IMR-90 (cell line): ENCODE data around the gene THOC2. TPM values are rescaled to one million over a fixed set of nuclear protein-coding genes. Genes with fewer than 3 reads are reported as not detected.

Experiments used
- ATAC-seq: fragments of 200-7000 bp; cut with Tn5 transposase; 2 replicates; pipeline ENCODE4 v1.9.1; 2020; ENCODE audit warnings: low read depth, mild to moderate bottlenecking, moderate library complexity
- BruUV-seq: library from RNA; stranded (reverse); fragments of 400-500 nt; replicated peaks from 2 replicates; lab custom pipeline; 2021; lab: Mats Ljungman, UMichigan
- CTCF ChIA-PET: fragments of 300-600 bp; formaldehyde crosslinking; extraction: SDS; loops from one replicate; lab custom pipeline; 2021; ENCODE audit warnings: antibody characterized with exemption; lab: Yijun Ruan, JAX
- POLR2A ChIA-PET: fragments of 300-600 bp; sonication (Branson Sonifier 250); formaldehyde crosslinking; loops from one replicate; lab custom pipeline; 2022; ENCODE audit warnings: antibody characterized with exemption; ENCODE audit not compliant: unreplicated experiment; lab: Charles Lee
- DNase-seq: peaks from one replicate; pipeline ENCODE4 v3.0.0; 2013
- H2AFZ ChIP-seq: replicated peaks from 2 replicates; pipeline ENCODE3; 2013; ENCODE audit warnings: low read length, mild to moderate bottlenecking; ENCODE audit not compliant: poor library complexity
- H2AK5ac ChIP-seq: 2 replicates; pipeline ENCODE4 v1.6.1; 2013; ENCODE audit warnings: low read depth, low read length, inconsistent platforms
- H2AK9ac ChIP-seq: replicated peaks from 2 replicates; pipeline ENCODE3; 2013; ENCODE audit warnings: mild to moderate bottlenecking, low read depth, low read length, moderate library complexity; ENCODE audit not compliant: poor library complexity
- H2BK120ac ChIP-seq: 2 replicates; pipeline ENCODE4 v1.6.1; 2013; ENCODE audit warnings: low read depth, low read length, inconsistent platforms
- H2BK15ac ChIP-seq: 3 replicates; pipeline ENCODE4 v1.6.1; 2013; ENCODE audit warnings: low read depth, low read length, inconsistent platforms
- H2BK20ac ChIP-seq: 2 replicates; pipeline ENCODE4 v1.6.1; 2013; ENCODE audit warnings: low read depth, mild to moderate bottlenecking, inconsistent platforms, low read length, moderate library complexity
- H2BK5ac ChIP-seq: 2 replicates; pipeline ENCODE4 v1.6.1; 2013; ENCODE audit warnings: mild to moderate bottlenecking, low read depth, low read length, inconsistent platforms; ENCODE audit not compliant: poor library complexity, severe bottlenecking
- H3K14ac ChIP-seq: replicated peaks from 2 replicates; pipeline ENCODE4 v1.6.1; 2013; ENCODE audit warnings: low read depth, low read length, inconsistent platforms
- H3K18ac ChIP-seq: 2 replicates; pipeline ENCODE4 v1.6.1; 2013; ENCODE audit warnings: low read depth, low read length, control low read depth
- H3K23ac ChIP-seq: 2 replicates; pipeline ENCODE4 v1.6.1; 2013; ENCODE audit warnings: low read depth, low read length, inconsistent platforms
- H3K27ac ChIP-seq: 2 replicates; pipeline ENCODE4 v1.5.1; 2013; ENCODE audit warnings: mild to moderate bottlenecking, control low read depth, low read length; ENCODE audit not compliant: insufficient read depth
- H3K27me3 ChIP-seq: 2 replicates; pipeline ENCODE4 v1.6.1; 2013; ENCODE audit warnings: low read length; ENCODE audit not compliant: control insufficient read depth, insufficient read depth
- H3K36me3 ChIP-seq: 2 replicates; pipeline ENCODE4 v1.6.1; 2013; ENCODE audit warnings: low read length, mixed read lengths; ENCODE audit not compliant: control insufficient read depth, insufficient read depth
- H3K4ac ChIP-seq: 2 replicates; pipeline ENCODE4 v1.6.1; 2013; ENCODE audit warnings: low read depth, low read length, inconsistent platforms
- H3K4me1 ChIP-seq: 2 replicates; pipeline ENCODE4 v1.6.1; 2013; ENCODE audit warnings: low read length, mixed read lengths; ENCODE audit not compliant: control insufficient read depth, insufficient read depth
- H3K4me2 ChIP-seq: 2 replicates; pipeline ENCODE4 v1.6.1; 2013; ENCODE audit warnings: low read depth, mild to moderate bottlenecking, control low read depth, low read length, moderate library complexity
- H3K4me3 ChIP-seq: 2 replicates; pipeline ENCODE4 v1.5.1; 2013; ENCODE audit warnings: low read depth, mild to moderate bottlenecking, control low read depth, low read length, moderate library complexity; ENCODE audit not compliant: insufficient read depth
- H3K56ac ChIP-seq: 2 replicates; pipeline ENCODE4 v1.6.1; 2013; ENCODE audit warnings: low read length, inconsistent platforms; ENCODE audit not compliant: insufficient read depth; ENCODE audit errors: extremely low read depth
- H3K79me1 ChIP-seq, 2 experiments: 2 replicates each; pipeline ENCODE4 v1.6.1; 2013; ENCODE audit warnings: low read length in 2 of 2, inconsistent platforms in 1 of 2, low read depth in 1 of 2
- H3K9ac ChIP-seq: 2 replicates; pipeline ENCODE4 v1.6.1; 2013; ENCODE audit warnings: low read depth, low read length, control low read depth
- H3K9me1 ChIP-seq: 2 replicates; pipeline ENCODE4 v1.6.1; 2013; ENCODE audit warnings: low read length, inconsistent platforms; ENCODE audit not compliant: insufficient read depth
- H3K9me3 ChIP-seq: 2 replicates; pipeline ENCODE4 v1.6.1; 2013; ENCODE audit warnings: low read length; ENCODE audit not compliant: control insufficient read depth, insufficient read depth
- H4K20me1 ChIP-seq: 2 replicates; pipeline ENCODE4 v1.6.1; 2013; ENCODE audit warnings: low read length, inconsistent platforms; ENCODE audit not compliant: insufficient read depth
- H4K5ac ChIP-seq: 2 replicates; pipeline ENCODE4 v1.6.1; 2013; ENCODE audit warnings: mild to moderate bottlenecking, low read depth, low read length, control low read depth
- H4K8ac ChIP-seq, 2 experiments: 2 replicates each; pipeline ENCODE4 v1.6.1; 2013; ENCODE audit warnings: low read depth in 2 of 2, low read length in 2 of 2, control low read depth in 1 of 2, inconsistent platforms in 1 of 2
- H4K91ac ChIP-seq: 2 replicates; pipeline ENCODE4 v1.6.1; 2013; ENCODE audit warnings: low read depth, low read length, inconsistent platforms; ENCODE audit not compliant: insufficient read depth
- RAD21 ChIP-seq: IDR thresholded peaks from 2 replicates; pipeline ENCODE4 v1.6.1; 2012; ENCODE audit warnings: low read length, improper control_type of control experiment
- WGBS, 2 experiments: methylation state at CpG; one replicate each; pipeline versions ENCODE4 v1.1.5 to v1.1.7; 2013; ENCODE audit warnings: missing lambda C conversion rate in 2 of 2; ENCODE audit not compliant: insufficient read length in 1 of 2; ENCODE audit errors: extremely low coverage in 2 of 2; 5-methylcytosine and 5-hydroxymethylcytosine counted together
- dilution Hi-C: fragments of 300-500 bp; cut with HindIII; formaldehyde crosslinking; loops from one replicate; pipeline ENCODE4 v1.14.3; 2018; ENCODE audit warnings: low sequenced_read_pairs; ENCODE audit not compliant: unreplicated experiment
- in situ Hi-C: fragments of 300-500 bp; cut with MboI; formaldehyde crosslinking; loops from 3 replicates; pipeline ENCODE4 v1.14.3; 2019; ENCODE audit warnings: low sequenced_read_pairs, inconsistent platforms, mixed read lengths
- intact Hi-C: fragments of 100-400 bp; cut with micrococcal nuclease; formaldehyde crosslinking; loops from 2 replicates; pipeline ENCODE4 v1.10.0; 2022
- polyA plus RNA-seq, 3 experiments: library from polyadenylated mRNA; depleted of rRNA; stranded (reverse); fragments of >200 nt; gene quantifications; 2 replicates each; pipeline ENCODE4 v1.2.3, GENCODE V29; 2012; ENCODE audit warnings: low replicate concordance in 1 of 3
- total RNA-seq: library from RNA; depleted of rRNA; stranded (reverse); fragments of >200 nt; gene quantifications from 2 replicates; pipeline ENCODE4 v1.2.3, GENCODE V29; 2012

THOC2 gene
- total and polyA plus RNA-seq, 2 of the 4 experiments (the other 2 are of a cell fraction) = 42.9 to 58.8 TPM

DNA sequence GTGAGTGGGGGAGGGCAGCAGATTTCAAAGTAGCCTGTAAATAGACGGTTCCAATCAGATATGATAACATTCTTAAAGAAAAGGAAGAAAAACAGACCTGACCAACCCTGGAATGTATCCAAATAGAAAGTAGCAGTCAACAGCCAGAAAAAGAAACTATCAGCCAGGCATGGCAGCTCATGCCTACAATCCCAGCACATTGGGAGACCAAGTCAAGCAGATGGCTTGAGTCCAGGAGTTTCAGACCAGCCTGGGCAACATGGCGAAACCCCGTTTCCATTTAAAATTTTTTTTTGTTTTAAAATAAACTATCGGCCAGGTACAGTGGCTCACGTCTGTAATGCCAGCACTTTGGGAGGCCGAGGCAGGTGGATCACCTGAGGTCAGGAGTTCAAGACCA, 125.0 kb downstream of the THOC2 start:
- H3K18ac ChIP-seq = no peak overlapping the region
- no peak overlapping the region for H4K8ac ChIP-seq
- H2AK9ac ChIP-seq = no peak overlapping the region
- peaks cover 0 to 2% of the 10 kb centered on the region in 2 experiments; a peak in 1 of 4 replicates for H3K79me1 ChIP-seq
- no peak overlapping the region for H3K9ac ChIP-seq
- no peaks in the 10 kb centered on the region for H3K27me3 ChIP-seq
- TF ChIP-seq RAD21 = no peak
- H4K20me1 ChIP-seq = no peaks in the 10 kb centered on the region
- dilution Hi-C loops (no loop called here), in situ Hi-C loops (no loop called here), intact Hi-C loops (no loop called here)
- H2BK20ac ChIP-seq = no peak overlapping the region
- no peak overlapping the region for H2AFZ ChIP-seq
- no peak overlapping the region for H4K91ac ChIP-seq
- no peak overlapping the region for H2AK5ac ChIP-seq
- H3K36me3 ChIP-seq = peaks cover 2% of the 10 kb centered on the region; the same call in 1 of the 2 replicates
- no peak overlapping the region for H3K4me3 ChIP-seq
- H3K56ac ChIP-seq = no peak overlapping the region
- H3K4me1 ChIP-seq = no peaks in the 10 kb centered on the region
- POLR2A ChIA-PET = no interaction called here
- H3K27ac ChIP-seq = no peak overlapping the region
- H3K4me2 ChIP-seq = no peak overlapping the region
- no peak overlapping the region for H3K23ac ChIP-seq
- DNase-seq (no peak), ATAC-seq (no peak)
- H4K5ac ChIP-seq = no peak overlapping the region
- WGBS, 2 experiments = no CpG with 5 or more reads among the region's 6 CpGs
- no peak overlapping the region for H2BK5ac ChIP-seq
- H3K4ac ChIP-seq = no peak overlapping the region
- CTCF ChIA-PET = no interaction called here
- no peaks in the 10 kb centered on the region for H3K9me3 ChIP-seq
- no peak overlapping the region for H2BK120ac ChIP-seq
- no peak overlapping the region for H3K14ac ChIP-seq
- BruUV-seq = no TSS peak
- no peak overlapping the region for H2BK15ac ChIP-seq
- no peaks in the 10 kb centered on the region for H3K9me1 ChIP-seq
